T-helper 17 cell (primary cell): ENCODE measurements around the gene ZC3H18. TPM values are rescaled to one million over a fixed set of nuclear protein-coding genes. Genes with fewer than 3 reads are reported as not detected.

Source experiments
- ATAC-seq: fragments of 150-1000 bp; cut with Tn5 transposase; 2 replicates; pipeline ENCODE4 v1.10.0; 2021; ENCODE audit warnings: mild to moderate bottlenecking, moderate library complexity
- DNase-seq, 3 donors: peaks; one replicate each; pipeline versions ENCODE4 v3.0.0 to v3.0.0-alpha.2; 2020 to 2021
- H3K9me3 ChIP-seq: one replicate; pipeline ENCODE4 v1.7.0; 2013; ENCODE audit warnings: low read length, mild to moderate bottlenecking; ENCODE audit not compliant: control insufficient read depth, poor library complexity, severe bottlenecking
- H3K27ac Mint-ChIP-seq: one replicate; pipeline ENCODE4 v1.8.0; 2022; ENCODE audit warnings: mild to moderate bottlenecking, moderate library complexity, mixed read lengths
- H3K27me3 Mint-ChIP-seq: one replicate; pipeline ENCODE4 v1.8.0; 2022; ENCODE audit warnings: mixed read lengths
- H3K36me3 Mint-ChIP-seq: one replicate; pipeline ENCODE4 v1.8.0; 2022; ENCODE audit warnings: low read depth, mixed read lengths
- H3K4me1 Mint-ChIP-seq: one replicate; pipeline ENCODE4 v1.8.0; 2022; ENCODE audit warnings: mild to moderate bottlenecking, mixed read lengths
- H3K4me3 Mint-ChIP-seq: one replicate; pipeline ENCODE4 v1.8.0; 2022; ENCODE audit warnings: mild to moderate bottlenecking, moderate library complexity, mixed read lengths
- total RNA-seq, 4 donors: library from RNA in 2 of 4; stranded (reverse) in 2 of 4; gene quantifications; one replicate each; pipeline ENCODE4 v1.2.3 and lab custom pipeline; 2022 to 2026

ZC3H18 gene
- total RNA-seq, 2 donors from 2014 or later, result 100 to 141 TPM

- H3K27ac Mint-ChIP-seq, result no peak overlapping the region
- ATAC-seq (no peak), DNase-seq (no peak)
- peaks cover 3% of the 10 kb centered on the region for H3K4me1 Mint-ChIP-seq
- peaks cover 15% of the 10 kb centered on the region for H3K27me3 Mint-ChIP-seq
- H3K4me3 Mint-ChIP-seq, result no peak overlapping the region
- no peaks in the 10 kb centered on the region for H3K36me3 Mint-ChIP-seq
- no peaks in the 10 kb centered on the region for H3K9me3 ChIP-seq
Measured at GRCh38 chr16:88549671-88550245, 20.4 kb upstream of the ZC3H18 start.

DNA sequence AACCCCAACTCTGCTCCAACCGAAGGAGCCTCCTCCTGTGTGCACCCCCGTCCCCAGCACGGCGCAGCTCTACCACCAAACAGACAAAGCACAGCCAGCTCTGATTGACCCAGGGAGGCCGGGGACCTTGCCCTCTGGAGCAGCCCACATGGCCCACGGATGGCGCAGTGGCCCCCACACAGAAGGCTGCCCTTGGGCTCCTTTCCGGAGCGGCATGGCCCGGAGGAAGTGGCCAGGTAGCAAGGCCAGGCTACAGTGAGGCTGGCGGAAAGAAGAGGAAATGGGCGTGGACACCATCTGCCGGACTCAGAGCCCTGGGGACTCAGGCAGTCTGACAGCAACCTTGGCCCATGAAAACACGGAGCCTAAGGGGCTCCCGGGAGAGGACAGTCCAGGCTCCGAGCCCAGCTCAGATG lies 19.9 kb upstream of the ZC3H18 start:
- no peak overlapping the region for H3K27ac Mint-ChIP-seq
- no peaks in the 10 kb centered on the region for H3K9me3 ChIP-seq
- H3K36me3 Mint-ChIP-seq, result no peaks in the 10 kb centered on the region
- no peak for ATAC-seq
- DNase-seq, result no peak
- peaks cover 3% of the 10 kb centered on the region for H3K4me1 Mint-ChIP-seq
- H3K4me3 Mint-ChIP-seq, result no peak overlapping the region
- H3K27me3 Mint-ChIP-seq, result peaks cover 13% of the 10 kb centered on the region

DNA sequence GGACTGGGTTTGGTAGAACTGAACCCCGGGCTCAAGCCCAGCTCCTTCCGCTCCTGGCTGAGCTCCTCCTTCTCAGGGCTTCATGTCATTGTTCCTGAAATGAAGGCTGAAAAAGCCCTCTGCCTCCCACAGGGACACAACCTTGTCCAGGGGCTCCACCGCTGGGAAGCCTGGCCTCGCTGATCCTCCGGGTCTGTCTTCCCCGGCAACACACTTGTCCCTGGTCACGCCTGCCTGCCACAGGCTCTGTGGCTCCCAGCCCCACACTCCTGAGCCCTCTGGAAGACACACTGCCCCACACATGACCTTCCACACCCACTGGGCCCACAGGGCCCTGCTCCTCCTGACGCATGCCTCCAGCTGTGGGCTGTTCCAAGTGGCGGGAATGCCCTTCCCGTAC lies 18.0 kb upstream of the ZC3H18 start:
- H3K27ac Mint-ChIP-seq, result no peak overlapping the region
- no peaks in the 10 kb centered on the region for H3K36me3 Mint-ChIP-seq
- no peak overlapping the region for H3K4me3 Mint-ChIP-seq
- peaks cover 3% of the 10 kb centered on the region for H3K4me1 Mint-ChIP-seq
- no peaks in the 10 kb centered on the region for H3K9me3 ChIP-seq
- DNase-seq, result no peak
- no peak for ATAC-seq
- no peaks in the 10 kb centered on the region for H3K27me3 Mint-ChIP-seq

DNA sequence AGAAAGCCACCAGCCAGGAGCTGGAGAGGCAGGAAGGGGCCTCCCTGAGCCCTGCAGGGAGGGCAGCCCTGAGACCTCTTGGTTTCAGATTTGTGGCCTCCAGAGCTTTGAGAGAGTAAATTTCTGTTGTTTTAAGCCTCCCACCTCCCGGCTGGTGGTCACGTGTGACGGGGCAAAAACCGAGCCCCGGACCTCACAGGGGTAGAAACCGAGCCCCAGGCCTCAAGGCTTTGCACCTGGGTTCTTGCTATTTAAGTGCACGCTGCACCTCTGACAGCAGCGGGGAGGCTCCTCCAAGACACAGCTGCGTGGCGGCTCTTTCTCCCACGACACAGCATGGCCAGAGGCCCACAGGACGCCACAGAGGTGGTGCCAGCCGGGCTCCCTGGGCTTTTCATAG lies 17.4 kb upstream of the ZC3H18 start:
- Mint-ChIP-seq H3K27ac (no peak overlapping the region), H3K36me3 (no peaks in the 10 kb centered on the region), H3K4me1 (peaks cover 3% of the 10 kb centered on the region), H3K27me3 (no peaks in the 10 kb centered on the region), H3K4me3 (no peak overlapping the region)
- no peaks in the 10 kb centered on the region for H3K9me3 ChIP-seq
- no peak for DNase-seq
- ATAC-seq, result no peak

DNA sequence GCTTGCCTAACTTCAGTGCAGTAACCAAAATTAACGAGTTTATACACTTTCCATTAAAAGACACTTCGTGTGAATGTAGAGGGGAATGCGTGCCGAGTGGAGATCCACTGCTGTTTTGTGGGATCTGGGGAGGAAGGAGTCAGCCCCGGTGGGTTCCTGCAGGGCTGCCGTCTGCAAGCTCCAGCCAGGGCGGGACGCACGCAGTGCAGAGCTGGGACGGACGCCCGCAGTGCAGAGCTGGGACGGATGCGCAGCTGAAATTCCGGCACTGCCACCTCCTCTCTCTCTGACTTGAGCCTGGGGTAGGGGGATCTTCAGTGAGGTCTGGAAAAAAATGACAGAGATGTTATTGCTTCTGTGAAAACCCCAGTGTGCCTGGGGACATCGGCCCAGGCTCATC lies 16.5 kb upstream of the ZC3H18 start:
- ATAC-seq (no peak), DNase-seq (no peak)
- Mint-ChIP-seq H3K36me3 (no peaks in the 10 kb centered on the region), H3K4me3 (no peak overlapping the region), H3K4me1 (peaks cover 3% of the 10 kb centered on the region), H3K27ac (no peak overlapping the region), H3K27me3 (no peaks in the 10 kb centered on the region)
- H3K9me3 ChIP-seq, result no peaks in the 10 kb centered on the region

DNA sequence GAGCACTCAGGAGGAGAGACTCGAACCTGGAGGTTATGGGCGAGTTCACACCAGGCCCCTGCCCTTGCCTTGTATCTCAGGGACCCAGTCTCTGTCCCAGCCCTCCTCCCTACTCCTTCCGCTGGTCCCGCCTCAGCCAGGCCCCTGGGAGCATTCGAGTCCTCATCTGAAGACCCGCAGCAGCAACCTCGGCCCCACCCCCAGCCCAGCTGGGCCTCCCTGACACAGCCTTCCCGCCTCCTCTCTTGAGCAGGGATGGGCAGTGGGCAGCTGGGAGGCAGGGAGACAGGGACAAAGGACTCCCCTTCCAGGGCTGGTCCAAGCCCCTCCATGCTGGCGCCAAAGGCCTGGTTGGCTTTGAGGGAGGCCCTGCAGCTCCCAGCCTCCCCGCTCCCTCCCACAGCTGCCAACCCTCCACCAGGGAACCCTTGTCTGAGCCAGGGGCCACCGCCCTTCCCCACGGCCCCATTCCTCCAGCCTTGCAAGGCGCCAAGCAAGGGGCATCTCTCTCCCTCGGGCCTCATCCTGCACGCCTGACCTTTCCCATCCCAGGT lies 15.4 kb upstream of the ZC3H18 start:
- Mint-ChIP-seq H3K27me3 (peaks cover 2% of the 10 kb centered on the region), H3K36me3 (no peaks in the 10 kb centered on the region), H3K27ac (no peak overlapping the region), H3K4me1 (peaks cover 3% of the 10 kb centered on the region), H3K4me3 (no peak overlapping the region)
- no peak for ATAC-seq
- DNase-seq, result no peak
- H3K9me3 ChIP-seq, result no peaks in the 10 kb centered on the region

- H3K4me3 Mint-ChIP-seq, result no peak overlapping the region
- H3K4me1 Mint-ChIP-seq, result no peaks in the 10 kb centered on the region
- ATAC-seq, result no peak
- peaks cover 7% of the 10 kb centered on the region for H3K27me3 Mint-ChIP-seq
- DNase-seq, result no peak
- H3K27ac Mint-ChIP-seq, result no peak overlapping the region
- H3K9me3 ChIP-seq, result no peaks in the 10 kb centered on the region
- H3K36me3 Mint-ChIP-seq, result no peaks in the 10 kb centered on the region
Measured at GRCh38 chr16:88556294-88556988, 13.8 kb upstream of the ZC3H18 start.

- H3K27ac Mint-ChIP-seq, result no peak overlapping the region
Measured at GRCh38 chr16:88558457-88559442, 11.5 kb upstream of the ZC3H18 start.

GRCh38 chr16:88560714-88561484 lies 9.3 kb upstream of the ZC3H18 start:
- Mint-ChIP-seq H3K4me3 (no peak overlapping the region), H3K27ac (no peak overlapping the region), H3K36me3 (no peaks in the 10 kb centered on the region), H3K27me3 (peaks cover 7% of the 10 kb centered on the region), H3K4me1 (peaks cover 3% of the 10 kb centered on the region)
- H3K9me3 ChIP-seq, result no peaks in the 10 kb centered on the region
- DNase-seq (no peak), ATAC-seq (no peak)

More at GRCh38 chr16:88558457-88559442, 11.5 kb upstream of the ZC3H18 start:
- DNase-seq (no peak), ATAC-seq (no peak)
- H3K4me3 Mint-ChIP-seq, result no peak overlapping the region
- H3K36me3 Mint-ChIP-seq, result no peaks in the 10 kb centered on the region
- H3K9me3 ChIP-seq, result no peaks in the 10 kb centered on the region
- peaks cover 7% of the 10 kb centered on the region for H3K27me3 Mint-ChIP-seq
- H3K4me1 Mint-ChIP-seq, result peaks cover 3% of the 10 kb centered on the region

- Mint-ChIP-seq H3K27me3 (peaks cover 7% of the 10 kb centered on the region), H3K27ac (no peak overlapping the region), H3K4me1 (peaks cover 3% of the 10 kb centered on the region), H3K4me3 (no peak overlapping the region), H3K36me3 (no peaks in the 10 kb centered on the region)
- H3K9me3 ChIP-seq, result no peaks in the 10 kb centered on the region
- peak; percentile 86 for ATAC-seq
- DNase-seq, result peak; percentile 28 to 43 (median 34)
Measured at GRCh38 chr16:88561485-88562359, 8.5 kb upstream of the ZC3H18 start.

GRCh38 chr16:88566158-88566557 lies 4.0 kb upstream of the ZC3H18 start:
- ATAC-seq (no peak), DNase-seq (no peak)
- peak overlapping the region; percentile 74 for H3K27ac Mint-ChIP-seq

More at GRCh38 chr16:88566158-88566557, 4.0 kb upstream of the ZC3H18 start:
- H3K4me3 Mint-ChIP-seq, result no peak overlapping the region
- H3K4me1 Mint-ChIP-seq, result peaks cover 9% of the 10 kb centered on the region
- H3K27me3 Mint-ChIP-seq, result no peaks in the 10 kb centered on the region
- H3K36me3 Mint-ChIP-seq, result no peaks in the 10 kb centered on the region
- no peaks in the 10 kb centered on the region for H3K9me3 ChIP-seq
